ENCODE data around the gene FZD10.

- no peak for TF ChIP-seq CTCF (IDR thresholded peaks at IDR 0.05)
- TF ChIP-seq POLR2AphosphoS5 (IDR thresholded peaks at IDR 0.05), result no peak
- TF ChIP-seq POLR2A (IDR thresholded peaks at IDR 0.05), result no peak
- no peak for TF ChIP-seq EP300 (IDR thresholded peaks at IDR 0.05)
Measured at GRCh38 chr12:130117701-130118100, 44.6 kb upstream of the FZD10 start.
